SK-N-SH treated with all-trans-retinoic acid at 6 μM for 48 hours (cell line): ENCODE measurements around the gene BTG1.

ENCODE experiments used
- ARNTL ChIP-seq: fragments of 450-650 bp; formaldehyde crosslinking; IDR thresholded peaks from 2 replicates; pipeline ENCODE4 v1.5.0; 2020; ENCODE audit warnings: low read depth, mild to moderate bottlenecking, moderate library complexity, borderline replicate concordance
- BACH2 ChIP-seq: fragments of 250-450 bp; sonication (Bioruptor Pico); IDR thresholded peaks from 2 replicates; pipeline ENCODE4 v1.9.0; 2021; ENCODE audit warnings: mild to moderate bottlenecking, borderline replicate concordance
- CREB5 ChIP-seq: fragments of 250-450 bp; sonication (Bioruptor Pico); IDR thresholded peaks from 2 replicates; pipeline ENCODE4 v1.5.1; 2020; ENCODE audit warnings: low read depth, mild to moderate bottlenecking, moderate library complexity
- CSDC2 ChIP-seq: fragments of 250-450 bp; sonication (Bioruptor Pico); IDR thresholded peaks from 2 replicates; pipeline ENCODE4 v1.5.0; 2020; ENCODE audit warnings: mild to moderate bottlenecking, moderate library complexity
- GLIS3 ChIP-seq: fragments of 250-450 bp; sonication (Bioruptor Pico); IDR thresholded peaks from 2 replicates; pipeline ENCODE4 v1.5.0; 2020; ENCODE audit warnings: mild to moderate bottlenecking, moderate library complexity
- OSR1 ChIP-seq: fragments of 250-450 bp; sonication (Bioruptor Pico); IDR thresholded peaks from 2 replicates; pipeline ENCODE4 v1.8.0; 2022; ENCODE audit warnings: moderate library complexity, mild to moderate bottlenecking, inconsistent platforms
- PATZ1 ChIP-seq: fragments of 250-450 bp; sonication (Bioruptor Pico); IDR thresholded peaks from 2 replicates; pipeline ENCODE4 v1.8.0; 2020; ENCODE audit warnings: mild to moderate bottlenecking, moderate library complexity, borderline replicate concordance
- PPARA ChIP-seq: fragments of 250-450 bp; sonication (Bioruptor Pico); IDR thresholded peaks from 2 replicates; pipeline ENCODE4 v1.5.0; 2020; ENCODE audit warnings: mild to moderate bottlenecking, borderline replicate concordance
- RARB ChIP-seq: fragments of 250-450 bp; sonication (Bioruptor Pico); IDR thresholded peaks from 2 replicates; pipeline ENCODE4 v1.8.0; 2021; ENCODE audit warnings: mild to moderate bottlenecking, moderate library complexity
- ZFP3 ChIP-seq: fragments of 250-450 bp; sonication (Bioruptor Pico); IDR thresholded peaks from 2 replicates; pipeline ENCODE4 v1.5.0; 2020; ENCODE audit warnings: mild to moderate bottlenecking, moderate library complexity
- ZFP30 ChIP-seq: fragments of 450-650 bp; formaldehyde crosslinking; IDR thresholded peaks from 2 replicates; pipeline ENCODE4 v1.5.0; 2022; ENCODE audit warnings: mild to moderate bottlenecking, moderate library complexity
- ZNF565 ChIP-seq: fragments of 450-650 bp; formaldehyde crosslinking; conservative IDR thresholded peaks from 2 replicates; pipeline ENCODE4 v1.5.0; 2020; ENCODE audit warnings: low read depth, mild to moderate bottlenecking, moderate library complexity
- ZNF8 ChIP-seq: fragments of 450-650 bp; formaldehyde crosslinking; IDR thresholded peaks from 2 replicates; pipeline ENCODE4 v1.5.0; 2020; ENCODE audit warnings: mild to moderate bottlenecking, moderate library complexity

GRCh38 chr12:92114834-92115233, 30.8 kb downstream of the BTG1 start:
- TF ChIP-seq GLIS3 (CRISPR knock-in tag): no peak
- TF ChIP-seq ZNF565 (CRISPR knock-in tag): no peak
- no peak for TF ChIP-seq OSR1 (CRISPR knock-in tag)
- no peak for TF ChIP-seq PPARA
- no peak for TF ChIP-seq RARB (CRISPR knock-in tag)
- no peak for TF ChIP-seq ARNTL
- TF ChIP-seq ZFP3 (CRISPR knock-in tag): no peak
- TF ChIP-seq ZFP30 (CRISPR knock-in tag): no peak
- no peak for TF ChIP-seq PATZ1
- no peak for TF ChIP-seq CREB5 (CRISPR knock-in tag)
- TF ChIP-seq CSDC2 (CRISPR knock-in tag): no peak
- TF ChIP-seq BACH2 (CRISPR knock-in tag): no peak
- TF ChIP-seq ZNF8 (CRISPR knock-in tag): no peak
